HG03558 (cell line): ENCODE results near the gene MRC2.
A peak's percentile ranks its signal among the peaks of the same experiment; 100 is the strongest.
"Not testable (repeated sequence)": the region's sequence is repeated elsewhere in the genome, so short reads cannot be mapped to it uniquely, and the experiment has no call there.

Experiments used
- ATAC-seq: cut with Tn5 transposase; IDR thresholded peaks from one replicate; pipeline ENCODE4 v1.9.1; 2021; ENCODE audit warnings: moderate number of reproducible peaks; ENCODE audit not compliant: unreplicated experiment; ENCODE audit errors: extremely low read depth

MRC2 gene

GRCh38 chr17:62611292-62611691 lies 16.2 kb upstream of the MRC2 start:
- peak; percentile 58 for ATAC-seq

GRCh38 chr17:62611728-62612127 lies 15.7 kb upstream of the MRC2 start:
- ATAC-seq: no peak

- ATAC-seq: not testable (repeated sequence)
Measured at GRCh38 chr17:62612289-62612688, 15.2 kb upstream of the MRC2 start.

GRCh38 chr17:62613095-62613494 lies 14.4 kb upstream of the MRC2 start:
- not testable (repeated sequence) for ATAC-seq

- no peak for ATAC-seq
Measured at GRCh38 chr17:62614142-62614541, 13.3 kb upstream of the MRC2 start.

GRCh38 chr17:62615503-62615902 lies 12.0 kb upstream of the MRC2 start:
- no peak for ATAC-seq

- no peak for ATAC-seq
Measured at GRCh38 chr17:62616993-62617893, 10.2 kb upstream of the MRC2 start.

GRCh38 chr17:62617894-62618472 lies 9.5 kb upstream of the MRC2 start:
- ATAC-seq: no peak

- ATAC-seq: no peak
Measured at GRCh38 chr17:62618647-62619416, 8.6 kb upstream of the MRC2 start.

GRCh38 chr17:62619417-62620155 lies 7.9 kb upstream of the MRC2 start:
- ATAC-seq: no peak

GRCh38 chr17:62621223-62621622 lies 6.2 kb upstream of the MRC2 start:
- ATAC-seq: no peak

GRCh38 chr17:62625184-62625869 lies 2.1 kb upstream of the MRC2 start:
- ATAC-seq: no peak

- no peak for ATAC-seq
Measured at GRCh38 chr17:62625870-62626200, 1.6 kb upstream of the MRC2 start.

- ATAC-seq: no peak
Measured at GRCh38 chr17:62626719-62627218, 701 bp upstream of the MRC2 start.

- ATAC-seq: no peak
Measured at GRCh38 chr17:62627904-62628633, 599 bp downstream of the MRC2 start.

GRCh38 chr17:62628831-62629555 lies 1.5 kb downstream of the MRC2 start:
- no peak for ATAC-seq

GRCh38 chr17:62629556-62630364 lies 2.3 kb downstream of the MRC2 start:
- no peak for ATAC-seq
